Fibroblast of lung (primary cell): ENCODE results near the gene C22orf31. TPM values are rescaled to one million over a fixed set of nuclear protein-coding genes. Genes with fewer than 3 reads are reported as not detected.

ENCODE experiments used
- DNase-seq, 2 donors: peaks; one replicate each; pipeline versions ENCODE4 v3.0.0 to v3.0.0-alpha.2; 2010; ENCODE audit warnings: low read depth in 2 of 2
- H2AFZ ChIP-seq: 2 replicates; pipeline ENCODE4 v1.5.1; 2012; ENCODE audit warnings: low read length, control low read depth, inconsistent platforms
- H3K27ac ChIP-seq: 2 replicates; pipeline ENCODE4 v1.5.1; 2011; ENCODE audit warnings: low read length, control low read depth; ENCODE audit not compliant: insufficient read depth
- H3K27me3 ChIP-seq: 2 replicates; pipeline ENCODE4 v1.5.1; 2011; ENCODE audit warnings: mild to moderate bottlenecking, low read length; ENCODE audit not compliant: control insufficient read depth, insufficient read depth
- H3K36me3 ChIP-seq: 2 replicates; pipeline ENCODE4 v1.5.1; 2011; ENCODE audit warnings: low read length; ENCODE audit not compliant: control insufficient read depth, insufficient read depth
- H3K4me1 ChIP-seq: 2 replicates; pipeline ENCODE4 v1.5.1; 2011; ENCODE audit warnings: low read length; ENCODE audit not compliant: control insufficient read depth, insufficient read depth; ENCODE audit errors: extremely low read depth
- H3K4me2 ChIP-seq: 2 replicates; pipeline ENCODE4 v1.5.1; 2011; ENCODE audit warnings: low read length, control low read depth; ENCODE audit not compliant: insufficient read depth; ENCODE audit errors: extremely low read depth
- H3K4me3 ChIP-seq, 4 experiments: fragments of 200-600 bp in 1 of 4; sonication (generic) in 1 of 4; replicated peaks in 1 of 4; 2 replicates each; pipeline ENCODE4 v1.5.1; 2011 to 2016; ENCODE audit warnings: low read length in 4 of 4, low read depth in 3 of 4, mild to moderate bottlenecking in 3 of 4, control low read depth in 2 of 4, inconsistent platforms in 1 of 4, mixed read lengths in 1 of 4; ENCODE audit not compliant: insufficient read depth in 1 of 4; ENCODE audit errors: control extremely low read depth in 1 of 4
- H3K79me2 ChIP-seq: 2 replicates; pipeline ENCODE4 v1.5.1; 2012; ENCODE audit warnings: mild to moderate bottlenecking, low read length, inconsistent platforms; ENCODE audit not compliant: control insufficient read depth, insufficient read depth
- H3K9ac ChIP-seq: 2 replicates; pipeline ENCODE4 v1.5.1; 2011; ENCODE audit warnings: mild to moderate bottlenecking, low read length, control low read depth; ENCODE audit not compliant: insufficient read depth
- H3K9me3 ChIP-seq: 2 replicates; pipeline ENCODE4 v1.5.1; 2012; ENCODE audit warnings: low read depth, low read length; ENCODE audit not compliant: control insufficient read depth, insufficient read depth
- H4K20me1 ChIP-seq: 2 replicates; pipeline ENCODE4 v1.5.1; 2011; ENCODE audit warnings: low read length; ENCODE audit not compliant: control insufficient read depth, insufficient read depth; ENCODE audit errors: extremely low read depth
- EZH2 ChIP-seq: IDR thresholded peaks from 2 replicates; pipeline ENCODE4 v1.5.1; 2012; ENCODE audit warnings: low read length, control low read depth, mild to moderate bottlenecking; ENCODE audit errors: missing control alignments
- polyA plus RNA-seq, 2 donors: library from polyadenylated mRNA; depleted of rRNA in 1 of 2; stranded (reverse) in 1 of 2; unstranded in 1 of 2; fragments of >200 nt; gene quantifications; 2 replicates each; pipeline ENCODE4 v1.2.1, GENCODE V29; 2011 to 2012; ENCODE audit warnings: missing spikeins in 1 of 2
- total RNA-seq: library from RNA; depleted of rRNA; stranded (reverse); fragments of >200 nt; gene quantifications from 2 replicates; pipeline ENCODE4 v1.2.1, GENCODE V29; 2014
- TF ChIP-seq, protein P1 (sequence below), 2 donors: IDR thresholded peaks in 1 of 2; conservative IDR thresholded peaks in 1 of 2; 1 replicate in 1 of 2; 2 replicates in 1 of 2; pipeline ENCODE4 v1.5.1; 2011 to 2012; ENCODE audit warnings: low read length in 2 of 2, control low read depth in 1 of 2, inconsistent platforms in 1 of 2, low read depth in 1 of 2, mild to moderate bottlenecking in 1 of 2

The C22orf31 gene
- total and polyA plus RNA-seq, 2 donors (not counting 1 experiment from before 2014, with no cell fraction given) = 0.17 TPM; not detected in 1

DNA sequence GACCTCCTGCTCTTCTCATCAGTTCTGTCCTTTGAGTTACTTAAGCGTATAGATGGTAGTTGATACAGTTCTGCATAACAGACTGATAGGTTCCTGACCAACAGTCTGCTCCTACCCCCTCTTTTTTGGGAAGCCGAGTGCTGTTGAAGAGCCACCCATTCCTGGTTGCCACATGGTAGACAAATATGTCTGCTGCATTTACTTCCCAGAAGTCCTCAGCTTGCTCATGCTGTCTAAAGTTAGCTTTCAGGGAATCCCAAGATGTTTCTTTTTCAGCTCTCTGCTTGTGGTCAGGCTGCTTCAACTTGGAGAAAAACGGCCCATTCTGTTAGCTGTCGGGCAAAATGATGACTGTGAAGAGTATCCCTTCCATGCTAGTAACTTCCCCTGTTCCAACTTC, 48.7 kb downstream of the C22orf31 start:
- Histone ChIP-seq H3K4me2 (no peak overlapping the region), H3K9ac (no peak overlapping the region), H3K27me3 (no peaks in the 10 kb centered on the region), H3K9me3 (no peaks in the 10 kb centered on the region), H3K27ac (no peak overlapping the region), H3K4me1 (no peaks in the 10 kb centered on the region), H3K79me2 (no peaks in the 10 kb centered on the region), H2AFZ (no peak overlapping the region), H3K36me3 (no peaks in the 10 kb centered on the region), H3K4me3 (no peak overlapping the region), H4K20me1 (no peaks in the 10 kb centered on the region)
- TF ChIP-seq, protein P1, sequence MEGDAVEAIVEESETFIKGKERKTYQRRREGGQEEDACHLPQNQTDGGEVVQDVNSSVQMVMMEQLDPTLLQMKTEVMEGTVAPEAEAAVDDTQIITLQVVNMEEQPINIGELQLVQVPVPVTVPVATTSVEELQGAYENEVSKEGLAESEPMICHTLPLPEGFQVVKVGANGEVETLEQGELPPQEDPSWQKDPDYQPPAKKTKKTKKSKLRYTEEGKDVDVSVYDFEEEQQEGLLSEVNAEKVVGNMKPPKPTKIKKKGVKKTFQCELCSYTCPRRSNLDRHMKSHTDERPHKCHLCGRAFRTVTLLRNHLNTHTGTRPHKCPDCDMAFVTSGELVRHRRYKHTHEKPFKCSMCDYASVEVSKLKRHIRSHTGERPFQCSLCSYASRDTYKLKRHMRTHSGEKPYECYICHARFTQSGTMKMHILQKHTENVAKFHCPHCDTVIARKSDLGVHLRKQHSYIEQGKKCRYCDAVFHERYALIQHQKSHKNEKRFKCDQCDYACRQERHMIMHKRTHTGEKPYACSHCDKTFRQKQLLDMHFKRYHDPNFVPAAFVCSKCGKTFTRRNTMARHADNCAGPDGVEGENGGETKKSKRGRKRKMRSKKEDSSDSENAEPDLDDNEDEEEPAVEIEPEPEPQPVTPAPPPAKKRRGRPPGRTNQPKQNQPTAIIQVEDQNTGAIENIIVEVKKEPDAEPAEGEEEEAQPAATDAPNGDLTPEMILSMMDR (conservative IDR thresholded peaks at IDR 0.05 in 1 of 2, IDR thresholded peaks at IDR 0.05 in 1 of 2; ENCODE audit: low read depth in 1 of 2, low read length in 2 of 2) = no peak
- TF ChIP-seq EZH2 = no peak
- DNase-seq = no peak

DNA sequence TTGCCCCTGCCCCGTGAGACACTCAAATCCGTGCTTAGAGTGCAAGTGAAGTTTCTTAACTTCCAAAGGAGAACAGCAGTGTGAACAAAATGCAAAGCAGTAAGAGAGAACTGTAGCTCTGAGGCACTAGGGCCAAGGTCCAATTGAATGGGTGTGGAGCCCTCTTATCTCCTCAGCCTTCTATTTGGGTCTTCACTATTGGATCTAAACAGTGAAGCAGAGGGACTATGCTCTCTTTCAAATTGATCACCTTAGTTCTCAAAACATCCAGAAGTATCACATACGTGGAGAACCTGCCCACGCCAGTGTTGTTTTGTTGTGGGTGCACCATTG, 49.6 kb downstream of the C22orf31 start:
- H3K36me3 ChIP-seq = no peaks in the 10 kb centered on the region
- H3K27ac ChIP-seq = no peak overlapping the region
- no peak overlapping the region for H3K9ac ChIP-seq
- no peak overlapping the region for H3K4me3 ChIP-seq
- H2AFZ ChIP-seq = no peak overlapping the region
- TF ChIP-seq EZH2 = no peak
- TF ChIP-seq, protein P1 (conservative IDR thresholded peaks at IDR 0.05 in 1 of 2, IDR thresholded peaks at IDR 0.05 in 1 of 2; ENCODE audit: low read depth in 1 of 2, low read length in 2 of 2) = no peak
- H3K9me3 ChIP-seq = no peaks in the 10 kb centered on the region
- no peak overlapping the region for H3K4me2 ChIP-seq
- no peaks in the 10 kb centered on the region for H3K4me1 ChIP-seq
- no peaks in the 10 kb centered on the region for H3K27me3 ChIP-seq
- H4K20me1 ChIP-seq = no peaks in the 10 kb centered on the region
- no peak for DNase-seq
- H3K79me2 ChIP-seq = no peaks in the 10 kb centered on the region

DNA sequence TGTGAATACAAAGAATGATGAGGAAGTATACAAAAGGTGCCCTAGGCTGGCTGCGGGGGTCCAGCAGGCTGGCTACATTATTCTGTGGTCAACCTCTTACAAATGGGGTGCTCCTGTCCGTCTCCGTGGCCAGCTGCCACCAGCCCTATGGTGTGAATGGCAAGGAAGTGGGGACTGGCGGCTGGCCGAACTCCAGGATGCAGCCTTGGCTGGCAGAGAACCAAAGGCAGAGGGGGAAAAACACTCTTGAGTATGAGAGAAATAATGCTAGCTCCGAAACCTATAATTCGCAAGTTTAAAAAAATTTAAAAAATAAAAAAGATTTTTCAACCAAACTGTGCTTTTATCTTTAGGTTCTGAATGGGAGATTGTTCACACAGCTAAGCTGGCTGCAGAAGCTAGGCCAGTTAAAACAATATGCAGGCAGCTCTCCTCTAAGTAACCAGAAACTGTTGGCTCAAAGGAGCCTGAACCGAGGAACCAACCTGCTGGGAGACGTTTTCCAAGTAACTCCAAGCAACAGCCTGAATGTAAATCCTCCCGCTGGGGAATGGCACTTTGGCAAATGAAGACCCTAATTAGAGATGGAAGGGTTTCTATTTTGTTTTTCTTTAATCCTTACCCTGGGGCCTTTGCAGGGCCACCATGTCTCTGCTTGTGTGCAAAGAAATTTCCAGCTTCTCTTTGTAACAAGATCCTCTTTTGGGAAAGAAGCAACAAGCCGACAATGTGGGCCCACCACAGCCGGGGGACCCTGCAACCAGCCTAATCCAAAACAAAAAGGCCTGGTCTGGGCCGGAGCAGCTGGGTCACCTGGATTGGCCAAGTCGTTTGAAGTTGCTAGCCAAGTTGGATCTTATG, 50.2 kb downstream of the C22orf31 start:
- Histone ChIP-seq H3K27ac (no peak overlapping the region), H4K20me1 (no peaks in the 10 kb centered on the region), H3K36me3 (no peaks in the 10 kb centered on the region), H3K27me3 (no peaks in the 10 kb centered on the region), H3K4me3 (no peak overlapping the region), H2AFZ (no peak overlapping the region), H3K4me2 (no peak overlapping the region), H3K9me3 (no peaks in the 10 kb centered on the region), H3K9ac (no peak overlapping the region), H3K79me2 (no peaks in the 10 kb centered on the region), H3K4me1 (no peaks in the 10 kb centered on the region)
- TF ChIP-seq, protein P1 (conservative IDR thresholded peaks at IDR 0.05 in 1 of 2, IDR thresholded peaks at IDR 0.05 in 1 of 2; ENCODE audit: low read depth in 1 of 2, low read length in 2 of 2) = no peak
- TF ChIP-seq EZH2 = no peak
- no peak for DNase-seq
